Neuronal stem cell (in vitro differentiated cells): ENCODE measurements around the gene LRP11.

Experiments used
- DNase-seq: peaks from one replicate; pipeline ENCODE4 v3.0.0-alpha.2; 2013; ENCODE audit warnings: low spot score
- H2AFZ ChIP-seq: one replicate; pipeline ENCODE4 v1.6.1; 2013; ENCODE audit warnings: mild to moderate bottlenecking, low read length, inconsistent platforms
- H2AK5ac ChIP-seq: 2 replicates; pipeline ENCODE4 v1.6.1; 2013; ENCODE audit warnings: low read depth, mild to moderate bottlenecking, inconsistent platforms, low read length, moderate library complexity, mixed read lengths
- H2BK120ac ChIP-seq: 2 replicates; pipeline ENCODE4 v1.6.1; 2013; ENCODE audit warnings: low read depth, mild to moderate bottlenecking, inconsistent platforms, low read length, moderate library complexity, mixed read lengths
- H2BK12ac ChIP-seq: one replicate; pipeline ENCODE4 v1.6.1; 2013; ENCODE audit warnings: low read length, inconsistent platforms
- H2BK15ac ChIP-seq: 2 replicates; pipeline ENCODE4 v1.6.1; 2013; ENCODE audit warnings: mild to moderate bottlenecking, low read length, inconsistent platforms, mixed read lengths
- H2BK5ac ChIP-seq: one replicate; pipeline ENCODE4 v1.6.1; 2013; ENCODE audit warnings: inconsistent platforms, mild to moderate bottlenecking, low read length, moderate library complexity
- H3K14ac ChIP-seq: one replicate; pipeline ENCODE4 v1.6.1; 2013; ENCODE audit warnings: low read length, inconsistent platforms
- H3K18ac ChIP-seq: 2 replicates; pipeline ENCODE4 v1.6.1; 2013; ENCODE audit warnings: low read length, inconsistent platforms
- H3K23ac ChIP-seq: 2 replicates; pipeline ENCODE4 v1.6.1; 2013; ENCODE audit warnings: low read depth, mild to moderate bottlenecking, mixed read lengths, low read length, inconsistent platforms; ENCODE audit not compliant: poor library complexity
- H3K27ac ChIP-seq: replicated peaks from 3 replicates; pipeline ENCODE4 v1.5.1; 2013; ENCODE audit warnings: low read length, inconsistent platforms
- H3K27me3 ChIP-seq, 3 experiments: 2 replicates each; pipeline ENCODE4 v1.6.1; 2013; ENCODE audit warnings: low read length in 3 of 3, mild to moderate bottlenecking in 2 of 3, inconsistent platforms in 1 of 3, low read depth in 1 of 3, mixed read lengths in 1 of 3, moderate library complexity in 1 of 3; ENCODE audit not compliant: control insufficient read depth in 3 of 3, insufficient read depth in 3 of 3
- H3K36me3 ChIP-seq, 2 donors: replicated peaks in 1 of 2; 2 replicates each; pipeline ENCODE4 v1.6.1; 2013; ENCODE audit warnings: low read length in 2 of 2; ENCODE audit not compliant: control insufficient read depth in 2 of 2, insufficient read depth in 2 of 2
- H3K4ac ChIP-seq: 2 replicates; pipeline ENCODE4 v1.6.1; 2013; ENCODE audit warnings: inconsistent platforms, mild to moderate bottlenecking, low read length, moderate library complexity
- H3K4me1 ChIP-seq, 2 donors: 1 replicate in 1 of 2; 2 replicates in 1 of 2; pipeline ENCODE4 v1.6.1; 2013; ENCODE audit warnings: low read length in 2 of 2, low read depth in 1 of 2; ENCODE audit not compliant: control insufficient read depth in 2 of 2, insufficient read depth in 1 of 2
- H3K4me2 ChIP-seq: one replicate; pipeline ENCODE4 v1.6.1; 2013; ENCODE audit warnings: mild to moderate bottlenecking, low read length, inconsistent platforms; ENCODE audit not compliant: insufficient read depth, poor library complexity, severe bottlenecking
- H3K4me3 ChIP-seq, 2 donors: 2 replicates each; pipeline ENCODE4 v1.5.1; 2013; ENCODE audit warnings: low read length in 2 of 2, mild to moderate bottlenecking in 2 of 2, inconsistent platforms in 1 of 2, moderate library complexity in 1 of 2
- H3K79me1 ChIP-seq: one replicate; pipeline ENCODE4 v1.6.1; 2013; ENCODE audit warnings: low read depth, mild to moderate bottlenecking, inconsistent platforms, low read length, moderate library complexity
- H3K9ac ChIP-seq: one replicate; pipeline ENCODE4 v1.6.1; 2013; ENCODE audit warnings: mild to moderate bottlenecking, low read depth, low read length, inconsistent platforms; ENCODE audit not compliant: poor library complexity
- H3K9me3 ChIP-seq, 2 donors: replicated peaks in 1 of 2; 2 replicates each; pipeline versions ENCODE3 to v1.6.1; 2013; ENCODE audit warnings: low read length in 2 of 2, mild to moderate bottlenecking in 2 of 2, inconsistent platforms in 1 of 2, low read depth in 1 of 2, mixed read lengths in 1 of 2, moderate library complexity in 1 of 2; ENCODE audit not compliant: control insufficient read depth in 2 of 2, insufficient read depth in 1 of 2
- H4K8ac ChIP-seq: one replicate; pipeline ENCODE4 v1.6.1; 2013; ENCODE audit warnings: low read depth, mild to moderate bottlenecking, inconsistent platforms, low read length, moderate library complexity
- H4K91ac ChIP-seq: one replicate; pipeline ENCODE4 v1.6.1; 2013; ENCODE audit warnings: low read length, low read depth, mild to moderate bottlenecking, inconsistent platforms; ENCODE audit not compliant: poor library complexity
- WGBS, 2 donors: extraction: QIAGEN DNeasy Blood & Tissue Kit; methylation state at CpG; one replicate each; pipeline ENCODE4 v1.1.7; 2013; ENCODE audit warnings: missing lambda C conversion rate in 2 of 2, mixed read lengths in 1 of 2; ENCODE audit not compliant: insufficient read length in 2 of 2, insufficient replicate concordance in 1 of 2; ENCODE audit errors: extremely low coverage in 2 of 2; 5-methylcytosine and 5-hydroxymethylcytosine counted together

Gene LRP11

DNA sequence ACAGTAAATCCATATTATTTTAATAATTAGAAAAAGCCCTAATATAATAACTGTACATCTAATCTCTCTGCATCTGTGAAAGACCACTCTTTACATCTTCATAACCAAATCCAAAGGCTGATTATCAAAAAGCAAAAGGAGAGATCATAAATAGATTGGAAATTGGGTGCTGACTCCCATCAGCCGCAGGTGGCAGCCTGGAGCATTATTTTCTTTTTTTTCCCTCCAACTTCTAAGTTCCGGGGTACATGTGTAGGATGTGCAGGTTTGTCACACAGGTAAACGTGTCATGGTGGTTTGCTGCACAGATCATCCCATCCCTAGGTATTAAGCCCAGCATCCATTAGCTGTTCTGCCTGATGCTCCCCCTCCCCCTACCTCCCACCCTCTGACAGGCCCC, 30.5 kb downstream of the LRP11 start:
- no peaks in the 10 kb centered on the region for H3K9me3 ChIP-seq
- no peak overlapping the region for H3K4ac ChIP-seq
- H3K36me3 ChIP-seq, result peaks cover 0 to 43% of the 10 kb centered on the region in 2 donors
- no peak overlapping the region for H3K27ac ChIP-seq
- no peak overlapping the region for H4K91ac ChIP-seq
- H3K4me1 ChIP-seq, result peaks cover 0 to 2% of the 10 kb centered on the region in 2 donors
- no peak overlapping the region for H2BK5ac ChIP-seq
- H2BK15ac ChIP-seq, result no peak overlapping the region
- no CpG with 5 or more reads among the region's 3 CpGs for WGBS, 2 donors
- no peak overlapping the region for H2BK120ac ChIP-seq
- H3K23ac ChIP-seq, result no peak overlapping the region
- no peak overlapping the region for H3K4me2 ChIP-seq
- H3K27me3 ChIP-seq, result no peaks in the 10 kb centered on the region
- H3K18ac ChIP-seq, result no peak overlapping the region
- no peak overlapping the region for H3K14ac ChIP-seq
- no peaks in the 10 kb centered on the region for H3K79me1 ChIP-seq
- H2BK12ac ChIP-seq, result no peak overlapping the region
- H3K9ac ChIP-seq, result no peak overlapping the region
- no peak overlapping the region for H2AFZ ChIP-seq
- H4K8ac ChIP-seq, result no peak overlapping the region
- H2AK5ac ChIP-seq, result no peak overlapping the region
- no peak overlapping the region for H3K4me3 ChIP-seq
- no peak for DNase-seq

DNA sequence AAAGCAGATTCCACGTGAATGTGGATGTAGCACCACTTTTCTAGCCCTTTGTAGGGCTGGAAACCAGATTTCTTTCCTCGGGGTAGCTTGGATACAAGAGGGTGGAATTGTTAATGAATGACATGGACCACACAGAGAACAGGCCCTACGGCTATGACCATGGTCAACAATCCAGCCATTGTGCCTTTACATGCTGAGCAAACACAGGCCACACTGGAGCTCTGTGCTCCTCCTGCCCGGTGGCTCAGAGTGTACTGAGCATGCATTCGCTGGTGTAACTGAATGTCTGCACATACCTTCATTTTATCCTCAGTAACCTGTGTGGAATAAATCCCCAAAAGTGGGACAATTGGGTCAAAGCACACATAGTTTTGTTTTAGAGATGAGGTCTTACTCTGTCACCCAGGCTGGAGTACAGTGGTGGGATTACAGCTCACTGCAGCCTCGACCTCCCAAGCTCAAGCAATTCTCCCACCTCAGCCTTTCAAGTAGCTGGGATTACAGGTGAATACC, 32.8 kb downstream of the LRP11 start:
- Histone ChIP-seq H4K8ac (no peak overlapping the region), H2AFZ (no peak overlapping the region), H3K36me3 (peaks cover 0 to 41% of the 10 kb centered on the region in 2 donors), H3K23ac (no peak overlapping the region), H3K27ac (no peak overlapping the region), H3K9me3 (no peaks in the 10 kb centered on the region), H3K9ac (no peak overlapping the region), H2BK5ac (no peak overlapping the region), H3K79me1 (no peaks in the 10 kb centered on the region), H2BK120ac (no peak overlapping the region), H3K4ac (no peak overlapping the region), H2BK15ac (no peak overlapping the region), H3K18ac (no peak overlapping the region), H2AK5ac (no peak overlapping the region), H3K27me3 (no peaks in the 10 kb centered on the region), H4K91ac (no peak overlapping the region), H3K4me3 (no peak overlapping the region), H2BK12ac (no peak overlapping the region), H3K4me2 (no peak overlapping the region), H3K14ac (no peak overlapping the region), H3K4me1 (peaks cover 0 to 2% of the 10 kb centered on the region in 2 donors)
- no peak for DNase-seq
- no CpG with 5 or more reads among the region's 6 CpGs for WGBS, 2 donors

DNA sequence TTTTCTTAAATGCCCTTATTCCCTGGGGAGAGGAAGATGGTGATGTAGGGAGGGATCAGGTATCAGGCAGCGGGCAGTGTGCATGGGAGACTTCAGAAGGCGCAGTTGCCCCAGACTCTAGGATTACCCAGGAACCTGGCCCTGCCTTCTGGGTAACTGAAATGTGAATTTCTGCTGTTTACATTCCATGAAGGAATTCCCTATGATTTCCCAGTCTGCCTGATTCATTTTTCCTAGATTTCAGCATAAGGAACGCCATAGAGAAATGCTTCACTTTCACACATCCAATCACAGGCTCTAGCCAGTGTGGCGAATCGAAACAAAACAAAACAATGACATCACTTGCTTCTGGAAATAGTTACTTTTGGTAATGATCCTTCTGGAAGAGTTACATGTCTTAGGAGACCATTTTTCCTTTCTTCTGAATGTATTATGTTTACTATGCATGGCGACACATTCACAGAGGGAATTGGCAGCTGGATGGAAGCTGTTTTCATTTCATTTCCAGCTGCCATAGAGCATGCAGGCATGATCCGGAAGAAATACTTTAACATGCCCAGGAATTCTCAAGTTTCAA, 33.3 kb downstream of the LRP11 start:
- no peak overlapping the region for H3K4ac ChIP-seq
- H3K4me2 ChIP-seq, result no peak overlapping the region
- WGBS, 2 donors, result no CpG with 5 or more reads among the region's 7 CpGs
- H4K91ac ChIP-seq, result no peak overlapping the region
- H2BK12ac ChIP-seq, result no peak overlapping the region
- no peak overlapping the region for H2BK120ac ChIP-seq
- H3K9me3 ChIP-seq, result no peaks in the 10 kb centered on the region
- no peak overlapping the region for H2AFZ ChIP-seq
- no peak overlapping the region for H3K18ac ChIP-seq
- H3K4me3 ChIP-seq, result no peak overlapping the region
- no peak for DNase-seq
- H4K8ac ChIP-seq, result no peak overlapping the region
- no peaks in the 10 kb centered on the region for H3K27me3 ChIP-seq
- no peak overlapping the region for H3K9ac ChIP-seq
- no peak overlapping the region for H2BK15ac ChIP-seq
- H3K4me1 ChIP-seq, result peaks cover 0 to 2% of the 10 kb centered on the region in 2 donors
- H3K23ac ChIP-seq, result no peak overlapping the region
- no peak overlapping the region for H2AK5ac ChIP-seq
- H3K14ac ChIP-seq, result no peak overlapping the region
- no peaks in the 10 kb centered on the region for H3K79me1 ChIP-seq
- H2BK5ac ChIP-seq, result no peak overlapping the region
- H3K27ac ChIP-seq, result no peak overlapping the region
- peaks cover 0 to 39% of the 10 kb centered on the region in 2 donors for H3K36me3 ChIP-seq

DNA sequence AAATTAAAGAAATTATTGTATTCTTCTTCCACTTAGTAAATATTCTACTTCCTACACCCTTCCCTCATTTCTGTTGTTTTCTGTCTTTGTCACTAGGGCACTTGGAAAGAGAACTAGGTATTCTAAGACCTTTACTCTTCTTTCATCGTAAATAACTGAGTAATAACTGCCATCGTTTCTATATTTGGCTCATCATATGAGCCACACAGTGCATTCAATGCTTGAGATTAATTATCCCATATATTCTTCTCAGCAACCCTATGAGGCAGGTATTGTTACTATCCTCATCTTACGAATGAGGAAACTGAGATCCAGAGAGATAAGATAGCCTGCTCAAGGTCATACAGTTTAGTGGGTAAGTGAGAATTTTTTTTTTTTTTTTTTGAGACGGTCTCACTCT, 38.9 kb downstream of the LRP11 start:
- Histone ChIP-seq H2AK5ac (no peak overlapping the region), H3K23ac (no peak overlapping the region), H3K14ac (no peak overlapping the region), H2BK12ac (no peak overlapping the region), H4K91ac (no peak overlapping the region), H2BK5ac (no peak overlapping the region), H3K27me3 (no peaks in the 10 kb centered on the region), H2BK120ac (no peak overlapping the region), H3K27ac (no peak overlapping the region), H3K4ac (no peak overlapping the region), H3K9ac (no peak overlapping the region), H3K4me1 (no peaks in the 10 kb centered on the region), H2AFZ (no peak overlapping the region), H3K4me2 (no peak overlapping the region), H3K79me1 (no peaks in the 10 kb centered on the region), H3K18ac (no peak overlapping the region), H4K8ac (no peak overlapping the region), H3K4me3 (no peak overlapping the region), H3K9me3 (no peaks in the 10 kb centered on the region), H2BK15ac (no peak overlapping the region), H3K36me3 (peaks cover 0 to 57% of the 10 kb centered on the region in 2 donors)
- WGBS, 2 donors, result no CpG with 5 or more reads among the region's 4 CpGs
- no peak for DNase-seq
